GM12872 (cell line): ENCODE data around the gene DNER.

Source experiments
- TF ChIP-seq, protein P1 (sequence below): IDR thresholded peaks from 3 replicates; pipeline ENCODE4 v1.5.1; 2011; ENCODE audit warnings: low read depth, mild to moderate bottlenecking, low read length, moderate library complexity; ENCODE audit not compliant: insufficient read depth

Gene DNER

DNA sequence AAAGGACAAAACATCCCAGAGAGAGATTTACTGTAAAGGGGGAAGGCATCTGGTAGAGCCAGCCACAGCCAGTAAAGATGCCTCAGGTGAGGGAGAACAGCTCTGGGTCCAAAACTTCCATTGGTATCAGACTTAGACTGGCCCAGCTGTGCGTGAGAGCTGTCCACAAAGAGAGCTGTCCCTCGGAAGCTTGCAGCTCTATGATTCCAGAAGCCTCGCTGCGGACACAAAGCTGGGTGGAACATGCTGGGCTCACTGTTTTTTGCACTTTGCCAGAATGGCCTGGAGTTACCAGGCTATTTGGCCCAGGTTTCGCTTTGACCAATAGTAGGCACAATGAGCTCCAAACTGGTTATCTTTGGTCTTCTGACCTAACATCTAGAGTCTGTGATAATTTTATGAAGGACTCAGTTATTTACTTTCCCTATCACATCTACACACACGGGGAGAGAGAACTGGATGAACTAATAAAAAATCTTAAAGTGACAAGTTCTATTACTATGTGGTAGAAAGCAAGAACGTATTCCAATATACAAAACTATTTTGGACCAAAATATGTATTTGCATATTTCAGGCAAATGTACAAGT lies 101.9 kb downstream of the DNER start:
- TF ChIP-seq, protein P1, sequence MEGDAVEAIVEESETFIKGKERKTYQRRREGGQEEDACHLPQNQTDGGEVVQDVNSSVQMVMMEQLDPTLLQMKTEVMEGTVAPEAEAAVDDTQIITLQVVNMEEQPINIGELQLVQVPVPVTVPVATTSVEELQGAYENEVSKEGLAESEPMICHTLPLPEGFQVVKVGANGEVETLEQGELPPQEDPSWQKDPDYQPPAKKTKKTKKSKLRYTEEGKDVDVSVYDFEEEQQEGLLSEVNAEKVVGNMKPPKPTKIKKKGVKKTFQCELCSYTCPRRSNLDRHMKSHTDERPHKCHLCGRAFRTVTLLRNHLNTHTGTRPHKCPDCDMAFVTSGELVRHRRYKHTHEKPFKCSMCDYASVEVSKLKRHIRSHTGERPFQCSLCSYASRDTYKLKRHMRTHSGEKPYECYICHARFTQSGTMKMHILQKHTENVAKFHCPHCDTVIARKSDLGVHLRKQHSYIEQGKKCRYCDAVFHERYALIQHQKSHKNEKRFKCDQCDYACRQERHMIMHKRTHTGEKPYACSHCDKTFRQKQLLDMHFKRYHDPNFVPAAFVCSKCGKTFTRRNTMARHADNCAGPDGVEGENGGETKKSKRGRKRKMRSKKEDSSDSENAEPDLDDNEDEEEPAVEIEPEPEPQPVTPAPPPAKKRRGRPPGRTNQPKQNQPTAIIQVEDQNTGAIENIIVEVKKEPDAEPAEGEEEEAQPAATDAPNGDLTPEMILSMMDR: no peak

GRCh38 chr2:229611360-229611759 lies 103.0 kb downstream of the DNER start:
- TF ChIP-seq, protein P1: no peak

- TF ChIP-seq, protein P1: no peak
These were observed 103.5 kb downstream of the DNER start for GRCh38 chr2:229610872-229611271.

- TF ChIP-seq, protein P1: no peak
These were observed 104.0 kb downstream of the DNER start for GRCh38 chr2:229610333-229610732.

DNA sequence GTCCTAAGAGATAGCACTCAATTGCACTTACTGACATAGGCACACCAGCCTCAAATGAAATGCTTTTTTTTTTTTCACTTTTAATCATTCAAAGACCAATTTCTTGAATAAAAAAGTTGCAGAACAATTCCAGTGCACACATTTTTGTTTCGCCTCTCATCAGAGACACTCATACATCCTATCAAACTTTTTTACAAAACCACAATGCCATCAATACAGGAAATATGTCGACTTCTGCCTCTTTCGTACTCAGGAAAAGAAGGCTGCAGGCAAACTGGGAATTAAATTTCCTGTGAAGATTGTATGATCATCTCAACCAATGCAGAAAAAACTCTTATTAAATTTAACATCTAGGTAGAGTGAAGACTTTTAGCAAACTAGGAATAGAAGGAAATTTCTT lies 112.4 kb downstream of the DNER start:
- TF ChIP-seq, protein P1: no peak

GRCh38 chr2:229601396-229601795 lies 113.0 kb downstream of the DNER start:
- TF ChIP-seq, protein P1: no peak

DNA sequence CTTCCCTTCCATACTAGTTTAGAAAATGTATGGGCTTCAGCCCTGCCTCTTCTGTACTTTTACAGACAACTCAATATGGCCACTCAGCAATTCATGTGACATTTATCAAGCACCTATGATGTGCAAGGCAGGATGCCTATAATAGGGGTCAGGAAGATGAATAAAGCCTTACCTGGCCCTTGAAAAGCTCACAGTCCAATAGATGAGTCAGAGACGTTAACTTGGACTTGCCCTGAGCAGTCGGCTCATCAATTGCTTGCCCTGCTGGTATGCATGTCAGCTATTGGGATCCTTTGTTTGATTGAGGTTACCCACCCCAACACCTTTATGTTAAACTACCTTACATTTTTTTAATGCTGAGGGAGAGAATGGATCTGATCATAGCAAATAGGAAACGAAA lies 116.1 kb downstream of the DNER start:
- TF ChIP-seq, protein P1: no peak

DNA sequence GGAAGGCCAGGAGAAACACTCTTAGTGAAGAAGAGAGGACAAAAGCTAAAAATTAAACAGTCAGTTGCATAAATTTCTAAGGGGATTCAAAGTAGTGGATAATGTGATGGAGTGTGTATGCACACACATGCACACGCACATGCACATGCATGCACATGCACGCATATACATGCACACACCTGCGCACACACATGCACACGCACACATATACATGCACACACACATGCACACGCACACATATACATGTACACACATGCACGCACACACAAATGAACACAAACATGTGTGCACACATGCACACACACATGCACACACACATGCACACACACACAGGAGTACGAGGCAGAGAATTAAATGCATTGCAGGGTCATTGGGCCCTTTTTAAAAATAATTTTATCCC lies 117.6 kb downstream of the DNER start:
- TF ChIP-seq, protein P1: no peak
